Stomach smooth muscle (tissue), 2 donors: ENCODE data around the gene UBE2J2.

Experiments used
- H3K27ac ChIP-seq: one replicate; pipeline ENCODE4 v1.7.0; 2013; ENCODE audit warnings: mild to moderate bottlenecking, low read length, inconsistent platforms
- H3K27me3 ChIP-seq, 2 donors: one replicate each; pipeline ENCODE4 v1.7.0; 2013; ENCODE audit warnings: low read length in 2 of 2; ENCODE audit not compliant: insufficient read depth in 2 of 2, control insufficient read depth in 1 of 2
- H3K36me3 ChIP-seq, 2 donors: one replicate each; pipeline ENCODE4 v1.7.0; 2013; ENCODE audit warnings: low read length in 2 of 2; ENCODE audit not compliant: control insufficient read depth in 2 of 2, insufficient read depth in 2 of 2
- H3K4me1 ChIP-seq: one replicate; pipeline ENCODE4 v1.7.0; 2013; ENCODE audit warnings: low read length; ENCODE audit not compliant: control insufficient read depth, insufficient read depth
- H3K4me3 ChIP-seq, 2 donors: one replicate each; pipeline ENCODE4 v1.7.0; 2013; ENCODE audit warnings: low read length in 2 of 2
- H3K9ac ChIP-seq, 2 donors: one replicate each; pipeline ENCODE4 v1.7.0; 2013; ENCODE audit warnings: low read length in 2 of 2, mild to moderate bottlenecking in 1 of 2
- H3K9me3 ChIP-seq, 2 donors: one replicate each; pipeline ENCODE4 v1.7.0; 2013; ENCODE audit warnings: low read length in 2 of 2; ENCODE audit not compliant: control insufficient read depth in 2 of 2
- donor health status: healthy.
- donor health status: Pancreatic carcinoma.

UBE2J2 gene

GRCh38 chr1:1260843-1261560 lies 12.7 kb downstream of the UBE2J2 start:
- Histone ChIP-seq H3K4me1 (peaks cover 7% of the 10 kb centered on the region), H3K9me3 (no peaks in the 10 kb centered on the region), H3K27me3 (no peaks in the 10 kb centered on the region), H3K27ac (no peak overlapping the region), H3K9ac (no peak overlapping the region), H3K36me3 (peaks cover 38 to 42% of the 10 kb centered on the region in 2 donors), H3K4me3 (no peak overlapping the region)

- Histone ChIP-seq H3K36me3 (peaks cover 39 to 43% of the 10 kb centered on the region in 2 donors), H3K4me3 (no peak overlapping the region), H3K9ac (no peak overlapping the region), H3K27ac (no peak overlapping the region), H3K4me1 (peaks cover 3% of the 10 kb centered on the region), H3K9me3 (no peaks in the 10 kb centered on the region), H3K27me3 (no peaks in the 10 kb centered on the region)
Observed at GRCh38 chr1:1259951-1260600, 13.6 kb downstream of the UBE2J2 start.

- H3K36me3 ChIP-seq: peaks cover 44% of the 10 kb centered on the region in 2 donors
Observed at GRCh38 chr1:1259540-1259939, 14.1 kb downstream of the UBE2J2 start.

GRCh38 chr1:1259119-1259488 lies 14.6 kb downstream of the UBE2J2 start:
- H3K27me3 ChIP-seq: no peaks in the 10 kb centered on the region
- H3K4me1 ChIP-seq: no peaks in the 10 kb centered on the region
- H3K9me3 ChIP-seq: no peaks in the 10 kb centered on the region
- H3K4me3 ChIP-seq: no peak overlapping the region
- no peak overlapping the region for H3K9ac ChIP-seq
- no peak overlapping the region for H3K27ac ChIP-seq
- H3K36me3 ChIP-seq: peaks cover 41 to 44% of the 10 kb centered on the region in 2 donors

More at GRCh38 chr1:1259540-1259939, 14.1 kb downstream of the UBE2J2 start:
- no peak overlapping the region for H3K27ac ChIP-seq
- H3K9me3 ChIP-seq: no peaks in the 10 kb centered on the region
- no peak overlapping the region for H3K4me3 ChIP-seq
- no peaks in the 10 kb centered on the region for H3K27me3 ChIP-seq
- no peaks in the 10 kb centered on the region for H3K4me1 ChIP-seq
- no peak overlapping the region for H3K9ac ChIP-seq

GRCh38 chr1:1256956-1257871 lies 16.4 kb downstream of the UBE2J2 start:
- no peaks in the 10 kb centered on the region for H3K9me3 ChIP-seq
- no peaks in the 10 kb centered on the region for H3K4me1 ChIP-seq
- no peaks in the 10 kb centered on the region for H3K27me3 ChIP-seq
- no peak overlapping the region for H3K27ac ChIP-seq
- no peak overlapping the region for H3K9ac ChIP-seq
- peaks cover 28 to 34% of the 10 kb centered on the region in 2 donors for H3K36me3 ChIP-seq
- H3K4me3 ChIP-seq: no peak overlapping the region

GRCh38 chr1:1255611-1256010 lies 18.0 kb downstream of the UBE2J2 start:
- Histone ChIP-seq H3K9me3 (no peaks in the 10 kb centered on the region), H3K27ac (no peak overlapping the region), H3K27me3 (no peaks in the 10 kb centered on the region), H3K9ac (no peak overlapping the region), H3K4me1 (no peaks in the 10 kb centered on the region), H3K36me3 (peaks cover 26 to 31% of the 10 kb centered on the region in 2 donors), H3K4me3 (no peak overlapping the region)

- Histone ChIP-seq H3K36me3 (peaks cover 24 to 26% of the 10 kb centered on the region in 2 donors), H3K4me1 (no peaks in the 10 kb centered on the region), H3K27ac (no peak overlapping the region), H3K4me3 (no peak overlapping the region), H3K27me3 (no peaks in the 10 kb centered on the region), H3K9me3 (no peaks in the 10 kb centered on the region), H3K9ac (no peak overlapping the region)
Observed at GRCh38 chr1:1255078-1255477, 18.6 kb downstream of the UBE2J2 start.

- Histone ChIP-seq H3K27me3 (no peaks in the 10 kb centered on the region), H3K9me3 (no peaks in the 10 kb centered on the region), H3K36me3 (peaks cover 20 to 22% of the 10 kb centered on the region in 2 donors), H3K4me3 (no peak overlapping the region), H3K9ac (no peak overlapping the region), H3K27ac (no peak overlapping the region), H3K4me1 (no peaks in the 10 kb centered on the region)
Observed at GRCh38 chr1:1254667-1254998, 19.0 kb downstream of the UBE2J2 start.

- Histone ChIP-seq H3K4me3 (no peak overlapping the region), H3K9ac (no peak overlapping the region), H3K27ac (no peak overlapping the region), H3K4me1 (no peaks in the 10 kb centered on the region), H3K36me3 (peaks cover 15 to 21% of the 10 kb centered on the region in 2 donors), H3K9me3 (no peaks in the 10 kb centered on the region), H3K27me3 (no peaks in the 10 kb centered on the region)
Observed at GRCh38 chr1:1253972-1254666, 19.5 kb downstream of the UBE2J2 start.

- Histone ChIP-seq H3K27me3 (no peaks in the 10 kb centered on the region), H3K27ac (no peak overlapping the region), H3K36me3 (peaks cover 11 to 17% of the 10 kb centered on the region in 2 donors), H3K4me3 (no peak overlapping the region), H3K4me1 (no peaks in the 10 kb centered on the region), H3K9ac (no peak overlapping the region), H3K9me3 (no peaks in the 10 kb centered on the region)
Observed at GRCh38 chr1:1253314-1253713, 20.3 kb downstream of the UBE2J2 start.
